HG02623 (cell line): ENCODE measurements around the gene TCF7L1.
A peak's percentile ranks its signal among the peaks of the same experiment; 100 is the strongest.
"Not testable (repeated sequence)": the region's sequence is repeated elsewhere in the genome, so short reads cannot be mapped to it uniquely, and the experiment has no call there.

Experiments
- ATAC-seq: cut with Tn5 transposase; IDR thresholded peaks from one replicate; pipeline ENCODE4 v1.9.1; 2021; ENCODE audit warnings: moderate library complexity; ENCODE audit not compliant: unreplicated experiment

The TCF7L1 gene

GRCh38 chr2:85340034-85340892 lies 207.1 kb downstream of the TCF7L1 start:
- ATAC-seq: no peak

- no peak for ATAC-seq
Measured at GRCh38 chr2:85341269-85342029, 208.3 kb downstream of the TCF7L1 start.

- no peak for ATAC-seq
Measured at GRCh38 chr2:85342156-85342555, 209.0 kb downstream of the TCF7L1 start.

- ATAC-seq: not testable (repeated sequence)
Measured at GRCh38 chr2:85343207-85343895, 210.2 kb downstream of the TCF7L1 start.

GRCh38 chr2:85344356-85344954 lies 211.3 kb downstream of the TCF7L1 start:
- ATAC-seq: no peak

GRCh38 chr2:85347599-85347998 lies 214.4 kb downstream of the TCF7L1 start:
- ATAC-seq: no peak

GRCh38 chr2:85353876-85354285 lies 220.7 kb downstream of the TCF7L1 start:
- no peak for ATAC-seq

- ATAC-seq: peak; percentile 97
Measured at GRCh38 chr2:85354286-85355072, 221.3 kb downstream of the TCF7L1 start, which contains the start of the genes ELMOD3 and RETSAT. Gene ELMOD3 (plus strand): TSS chr2:85354769. CDS start chr2:85357199, 2,430 bp downstream. Gene RETSAT (minus strand): TSS chr2:85354528. CDS start chr2:85354507, 21 bp downstream.

GRCh38 chr2:85355073-85355410 lies 221.8 kb downstream of the TCF7L1 start:
- peak; percentile 3 for ATAC-seq

GRCh38 chr2:85355521-85355920 lies 222.3 kb downstream of the TCF7L1 start:
- ATAC-seq: no peak

- no peak for ATAC-seq
Measured at GRCh38 chr2:85356186-85356585, 223.0 kb downstream of the TCF7L1 start.

GRCh38 chr2:85357736-85358135 lies 224.5 kb downstream of the TCF7L1 start:
- no peak for ATAC-seq
